ENCODE measurements around the gene TMEM170A. TPM values are rescaled to one million over a fixed set of nuclear protein-coding genes. Genes with fewer than 3 reads are reported as not detected.
A peak's percentile ranks its signal among the peaks of the same experiment; 100 is the strongest.
"Not testable (repeated sequence)": the region's sequence is repeated elsewhere in the genome, so short reads cannot be mapped to it uniquely, and the experiment has no call there.

The TMEM170A gene
- total RNA-seq, 1 donor from 2014 or later: 30.6 TPM

- TF ChIP-seq CTCF (IDR thresholded peaks at IDR 0.05; ENCODE audit: partially characterized antibody, unreplicated experiment): no peak
- Mint-ChIP-seq H3K4me3 (ENCODE audit: unreplicated experiment) (peak overlapping the region; percentile 91), H3K9me3 (ENCODE audit: unreplicated experiment) (peaks cover 6% of the 10 kb centered on the region)
Measured at GRCh38 chr16:75433732-75434413, 30.6 kb downstream of the TMEM170A start.

GRCh38 chr16:75432828-75433731, 31.4 kb downstream of the TMEM170A start, which contains the start of gene CFDP1:
CFDP1 (minus strand) TSS chr16:75433503; CDS start chr16:75433352, 151 bp downstream.
- Mint-ChIP-seq H3K9me3 (ENCODE audit: unreplicated experiment) (peaks cover 6% of the 10 kb centered on the region), H3K27me3 (ENCODE audit: unreplicated experiment) (peaks cover 7% of the 10 kb centered on the region), H3K4me1 (ENCODE audit: low read depth, unreplicated experiment) (peaks cover 4% of the 10 kb centered on the region), H3K36me3 (ENCODE audit: unreplicated experiment) (no peaks in the 10 kb centered on the region), H3K4me3 (ENCODE audit: unreplicated experiment) (peak within 1 kb of the TSS; percentile 91), H3K27ac (ENCODE audit: unreplicated experiment) (peak within 1 kb of the TSS; percentile 94)
- no peak for TF ChIP-seq CTCF (IDR thresholded peaks at IDR 0.05; ENCODE audit: partially characterized antibody, unreplicated experiment)
- DNase-seq: peak; percentile 98

More at GRCh38 chr16:75433732-75434413, 30.6 kb downstream of the TMEM170A start:
- DNase-seq: peak; percentile 32
- H3K4me1 Mint-ChIP-seq (ENCODE audit: low read depth, unreplicated experiment): peaks cover 4% of the 10 kb centered on the region
- peaks cover 7% of the 10 kb centered on the region for H3K27me3 Mint-ChIP-seq (ENCODE audit: unreplicated experiment)
- peak overlapping the region; percentile 94 for H3K27ac Mint-ChIP-seq (ENCODE audit: unreplicated experiment)
- no peaks in the 10 kb centered on the region for H3K36me3 Mint-ChIP-seq (ENCODE audit: unreplicated experiment)

GRCh38 chr16:75429621-75430403, 34.7 kb downstream of the TMEM170A start:
- Mint-ChIP-seq H3K27me3 (ENCODE audit: unreplicated experiment) (peaks cover 5% of the 10 kb centered on the region), H3K36me3 (ENCODE audit: unreplicated experiment) (no peaks in the 10 kb centered on the region), H3K4me3 (ENCODE audit: unreplicated experiment) (no peak overlapping the region), H3K9me3 (ENCODE audit: unreplicated experiment) (peaks cover 6% of the 10 kb centered on the region), H3K27ac (ENCODE audit: unreplicated experiment) (no peak overlapping the region), H3K4me1 (ENCODE audit: low read depth, unreplicated experiment) (peaks cover 5% of the 10 kb centered on the region)
- no peak for DNase-seq
- TF ChIP-seq CTCF (IDR thresholded peaks at IDR 0.05; ENCODE audit: partially characterized antibody, unreplicated experiment): no peak

- not testable (repeated sequence) for DNase-seq; H3K36me3 Mint-ChIP-seq (ENCODE audit: unreplicated experiment); H3K4me1 Mint-ChIP-seq (ENCODE audit: low read depth, unreplicated experiment); H3K9me3 Mint-ChIP-seq (ENCODE audit: unreplicated experiment); H3K27me3 Mint-ChIP-seq (ENCODE audit: unreplicated experiment); H3K4me3 Mint-ChIP-seq (ENCODE audit: unreplicated experiment); H3K27ac Mint-ChIP-seq (ENCODE audit: unreplicated experiment)
Measured at GRCh38 chr16:75426524-75426923, 38.0 kb downstream of the TMEM170A start.

- not testable (repeated sequence) for H3K36me3 Mint-ChIP-seq (ENCODE audit: unreplicated experiment); H3K27me3 Mint-ChIP-seq (ENCODE audit: unreplicated experiment); H3K9me3 Mint-ChIP-seq (ENCODE audit: unreplicated experiment); H3K27ac Mint-ChIP-seq (ENCODE audit: unreplicated experiment); H3K4me3 Mint-ChIP-seq (ENCODE audit: unreplicated experiment); DNase-seq
- H3K4me1 Mint-ChIP-seq (ENCODE audit: low read depth, unreplicated experiment): peaks cover 16% of the 10 kb centered on the region
Measured at GRCh38 chr16:75424105-75424762, 40.3 kb downstream of the TMEM170A start.
